Colon (tissue), 2 donors: ENCODE measurements around the gene TUBA1A.
"Not testable (repeated sequence)": the region's sequence is repeated elsewhere in the genome, so short reads cannot be mapped to it uniquely, and the experiment has no call there.

Experiments
- FAIRE-seq: peaks from 2 replicates; lab custom pipeline; 2012; peaks lifted over from hg19 to GRCh38; lab: Jason Lieb, UNC
- donor health status: control.
- donor health status: control.

The TUBA1A gene

DNA sequence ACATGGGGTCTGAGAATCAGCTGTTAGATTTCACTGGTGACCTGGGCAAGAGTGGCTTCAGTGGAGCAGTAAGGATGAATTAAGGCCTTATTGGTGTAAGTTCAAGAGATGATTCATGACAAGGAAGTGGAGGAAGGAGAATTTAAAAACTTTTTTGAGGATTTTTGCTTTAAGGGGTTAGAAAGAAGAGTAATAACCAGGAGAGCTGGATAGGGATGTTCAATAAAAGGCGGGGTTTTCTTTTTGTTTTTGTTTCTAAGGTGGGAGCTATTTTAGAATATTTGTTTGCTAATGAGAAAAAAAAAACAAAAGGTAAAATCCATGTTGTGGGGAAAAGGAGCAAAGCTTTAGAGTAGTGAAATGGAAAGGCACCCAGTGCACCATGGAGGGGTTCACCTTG is 42.5 kb downstream of the TUBA1A start:
- FAIRE-seq = no peak

DNA sequence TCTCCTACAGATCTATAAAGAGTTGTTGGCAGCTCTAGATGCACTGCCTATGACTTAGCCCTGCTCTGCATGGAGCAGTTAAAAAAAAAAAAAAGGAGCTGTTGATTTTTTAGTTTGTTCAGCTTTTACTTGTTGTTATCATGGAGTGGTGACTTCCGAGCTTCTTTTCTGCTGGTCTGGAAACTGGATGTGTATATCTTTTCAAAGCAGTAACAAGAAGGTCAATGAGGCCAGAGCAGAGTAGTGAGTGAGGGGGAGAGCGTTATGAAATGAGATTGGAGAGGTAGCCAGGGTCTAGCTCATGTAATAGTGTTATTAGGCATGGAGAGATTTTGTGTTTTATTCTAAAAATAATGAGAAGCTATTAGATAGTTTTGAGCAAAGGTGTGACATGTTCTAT is 44.5 kb downstream of the TUBA1A start:
- FAIRE-seq = no peak

DNA sequence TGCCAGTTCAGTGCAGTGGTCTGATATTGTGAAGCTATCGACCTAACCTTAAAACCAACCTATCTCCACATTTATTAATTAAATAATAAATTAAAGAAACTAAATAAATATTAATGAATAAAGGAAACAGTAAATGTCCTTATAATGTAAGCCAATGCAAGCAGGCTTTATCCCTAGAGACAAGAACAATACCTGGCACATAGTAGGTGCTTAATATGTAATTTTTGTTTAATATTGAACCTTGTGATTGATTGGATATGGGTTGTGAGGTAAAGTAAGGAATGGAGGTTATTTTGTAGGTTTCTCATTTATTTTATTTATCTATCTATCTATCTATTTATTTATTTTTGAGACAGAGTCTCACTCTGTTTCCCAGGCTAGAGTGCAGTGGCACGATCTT is 49.9 kb downstream of the TUBA1A start:
- FAIRE-seq = no peak

DNA sequence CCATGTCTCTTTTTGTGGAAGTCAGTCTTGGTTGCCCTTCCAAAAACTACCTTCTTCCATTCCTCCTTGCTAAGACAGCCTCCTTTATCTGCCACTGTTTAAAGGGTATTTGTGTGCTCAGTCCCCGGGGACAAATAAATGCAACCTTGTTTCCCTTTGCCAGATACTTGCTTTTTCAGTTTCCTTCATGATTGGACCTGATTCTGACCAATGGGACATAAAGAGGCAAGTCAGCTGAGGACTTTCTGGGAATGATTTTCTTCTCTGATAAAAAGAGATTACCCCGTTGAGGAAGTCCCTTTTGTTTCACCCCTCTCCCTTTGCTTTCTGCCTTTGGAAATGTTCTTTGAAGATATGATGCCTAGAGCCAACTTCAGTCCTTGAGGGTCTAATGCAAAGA is 50.3 kb downstream of the TUBA1A start:
- FAIRE-seq = no peak

GRCh38 chr12:49137476-49137875 is 51.4 kb downstream of the TUBA1A start:
- FAIRE-seq = no peak

DNA sequence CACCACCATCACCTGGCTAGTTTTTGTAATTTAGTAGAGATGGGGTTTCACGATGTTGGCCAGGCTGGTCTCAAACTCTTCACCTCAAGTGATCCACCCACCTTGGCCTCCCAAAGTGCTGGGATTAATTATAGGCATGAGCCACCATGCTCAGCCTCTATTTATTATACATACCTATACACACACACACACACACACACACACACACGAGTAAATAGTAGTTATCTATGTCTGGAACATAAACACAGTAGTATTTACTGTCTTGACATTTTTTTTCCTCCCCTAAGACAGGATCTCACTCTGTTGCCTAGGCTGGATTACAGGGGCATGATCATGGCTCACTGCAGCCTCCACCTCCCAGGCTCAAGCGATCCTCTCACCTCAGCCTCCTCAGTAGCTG is 51.9 kb downstream of the TUBA1A start:
- not testable (repeated sequence) for FAIRE-seq
